ENCODE data around the gene MYADM. TPM values are rescaled to one million over a fixed set of nuclear protein-coding genes. Genes with fewer than 3 reads are reported as not detected.

MYADM gene
- total RNA-seq, 1 donor from 2014 or later = 9.8 TPM

DNA sequence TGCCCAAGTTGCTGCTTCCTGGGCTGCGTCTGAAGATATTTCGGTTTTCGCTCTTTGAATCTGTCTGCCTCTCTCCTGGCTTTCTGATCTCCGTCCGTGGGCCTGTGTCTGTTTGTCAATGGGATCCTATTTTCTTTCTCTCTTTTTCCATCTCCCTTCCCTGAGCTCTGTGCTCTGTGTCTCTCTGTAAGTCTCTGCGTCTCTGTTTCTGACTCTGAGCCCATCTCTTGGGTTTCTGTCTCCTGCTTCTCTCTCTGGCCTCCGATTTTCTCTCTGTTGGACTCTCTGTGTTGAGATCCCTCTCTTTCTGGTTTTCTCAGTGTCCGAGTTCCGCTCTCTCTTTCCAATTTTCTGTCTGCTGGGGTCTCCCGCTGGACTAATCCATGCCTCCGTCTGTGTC is 16.1 kb downstream of the MYADM start:
- DNase-seq (ENCODE audit: low read depth, low spot score) = no peak

- DNase-seq (ENCODE audit: low read depth, low spot score) = no peak
These were observed 16.6 kb downstream of the MYADM start for GRCh38 chr19:53884256-53884655.

DNA sequence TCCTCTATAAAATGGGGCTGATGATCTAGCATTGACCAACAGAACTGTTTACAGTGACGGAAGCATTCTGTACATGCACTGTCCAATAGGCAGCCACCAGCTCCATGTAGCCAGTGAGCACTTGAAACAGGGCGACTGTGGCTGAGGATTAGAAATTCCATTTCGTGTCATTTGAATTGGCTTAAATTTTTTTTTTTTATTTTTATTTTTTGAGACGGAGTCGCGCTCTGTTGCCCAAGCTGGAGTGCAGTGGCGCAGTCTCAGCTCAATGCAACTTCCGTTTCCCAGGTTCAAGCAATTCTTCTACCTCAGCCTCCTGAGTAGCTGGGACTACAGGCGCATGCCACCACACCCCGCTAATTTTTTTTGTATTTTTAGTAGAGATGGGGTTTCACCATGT is 17.4 kb downstream of the MYADM start:
- DNase-seq (ENCODE audit: low read depth, low spot score) = no peak

GRCh38 chr19:53892301-53892980 is 24.8 kb downstream of the MYADM start:
- no peak for DNase-seq (ENCODE audit: low read depth, low spot score)

DNA sequence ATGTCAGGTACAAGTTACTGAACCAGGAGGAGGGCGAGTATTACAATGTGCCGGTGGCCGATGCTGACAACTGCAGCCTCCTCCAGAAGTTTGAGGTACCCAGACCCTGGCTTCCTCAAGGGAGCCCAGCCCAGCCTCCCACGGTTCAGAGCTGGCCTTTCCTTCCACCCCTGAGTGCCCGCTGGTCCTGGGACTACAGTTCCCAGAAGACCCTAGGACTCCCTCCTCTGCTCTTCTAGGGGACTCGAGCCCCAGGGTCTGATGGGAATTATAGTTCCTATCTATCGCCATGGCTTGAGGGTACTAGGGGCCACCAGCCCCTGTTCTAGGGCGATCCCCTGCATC is 25.3 kb downstream of the MYADM start:
- DNase-seq (ENCODE audit: low read depth, low spot score) = no peak

DNA sequence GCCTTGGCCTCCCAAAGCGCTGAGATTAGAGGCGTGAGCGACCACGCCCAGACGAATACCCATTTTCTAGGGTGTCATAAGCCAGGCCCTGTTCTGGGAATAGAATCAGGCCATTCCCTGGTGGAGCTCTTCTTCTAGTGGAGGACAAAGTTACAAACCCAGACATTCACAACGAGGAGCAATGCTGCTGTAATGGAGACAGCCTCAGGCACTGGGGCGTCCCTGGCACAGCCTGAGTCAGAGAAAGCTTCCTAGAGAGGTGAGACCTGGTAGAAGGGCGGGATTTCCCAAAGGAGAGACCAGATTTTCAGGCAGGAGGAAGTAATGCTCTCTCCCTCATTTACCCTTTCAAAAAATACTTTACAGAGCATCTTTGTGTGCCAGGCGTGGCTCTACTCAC is 27.0 kb downstream of the MYADM start:
- DNase-seq (ENCODE audit: low read depth, low spot score) = no peak

- DNase-seq (ENCODE audit: low read depth, low spot score) = no peak
These were observed 29.0 kb downstream of the MYADM start for GRCh38 chr19:53896682-53897081.

GRCh38 chr19:53897459-53897858 is 29.8 kb downstream of the MYADM start:
- no peak for DNase-seq (ENCODE audit: low read depth, low spot score)

GRCh38 chr19:53898166-53898565 is 30.5 kb downstream of the MYADM start:
- DNase-seq (ENCODE audit: low read depth, low spot score) = no peak

DNA sequence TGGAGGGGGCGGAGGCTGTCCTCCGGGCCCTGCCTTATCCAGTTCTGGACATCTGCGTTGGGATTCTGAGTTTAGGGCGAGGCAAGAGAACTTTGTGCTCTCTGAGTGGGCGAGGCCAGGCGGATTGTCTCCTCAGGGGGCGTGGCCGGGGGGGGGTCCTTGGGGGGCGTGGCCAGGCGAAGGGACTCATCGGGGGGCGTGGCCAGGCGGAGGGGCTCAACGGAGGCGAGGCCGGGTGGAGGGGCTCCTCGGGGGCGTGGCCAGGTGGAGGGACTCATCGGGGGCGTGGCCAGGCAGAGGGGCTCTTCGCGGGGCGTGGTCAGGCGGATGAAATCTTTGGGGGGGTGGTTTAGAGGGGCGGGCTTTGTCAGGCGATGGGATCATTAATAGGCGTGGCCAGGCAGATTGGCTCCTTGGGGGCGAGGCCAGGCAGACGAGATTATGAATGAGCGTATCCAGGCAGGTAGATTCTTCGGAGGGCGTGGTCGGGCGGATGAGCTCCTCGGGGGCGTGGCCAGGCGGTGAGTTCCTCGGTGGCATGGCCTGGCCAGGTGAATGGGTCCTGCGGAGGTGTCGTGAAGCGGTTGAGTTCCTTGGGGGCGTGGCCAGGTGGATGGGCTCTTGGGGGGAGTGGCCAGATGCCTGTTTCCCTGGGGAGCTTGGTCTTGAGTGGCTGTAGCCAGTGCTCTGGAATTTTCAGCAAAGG is 31.1 kb downstream of the MYADM start:
- DNase-seq (ENCODE audit: low read depth, low spot score) = no peak

DNA sequence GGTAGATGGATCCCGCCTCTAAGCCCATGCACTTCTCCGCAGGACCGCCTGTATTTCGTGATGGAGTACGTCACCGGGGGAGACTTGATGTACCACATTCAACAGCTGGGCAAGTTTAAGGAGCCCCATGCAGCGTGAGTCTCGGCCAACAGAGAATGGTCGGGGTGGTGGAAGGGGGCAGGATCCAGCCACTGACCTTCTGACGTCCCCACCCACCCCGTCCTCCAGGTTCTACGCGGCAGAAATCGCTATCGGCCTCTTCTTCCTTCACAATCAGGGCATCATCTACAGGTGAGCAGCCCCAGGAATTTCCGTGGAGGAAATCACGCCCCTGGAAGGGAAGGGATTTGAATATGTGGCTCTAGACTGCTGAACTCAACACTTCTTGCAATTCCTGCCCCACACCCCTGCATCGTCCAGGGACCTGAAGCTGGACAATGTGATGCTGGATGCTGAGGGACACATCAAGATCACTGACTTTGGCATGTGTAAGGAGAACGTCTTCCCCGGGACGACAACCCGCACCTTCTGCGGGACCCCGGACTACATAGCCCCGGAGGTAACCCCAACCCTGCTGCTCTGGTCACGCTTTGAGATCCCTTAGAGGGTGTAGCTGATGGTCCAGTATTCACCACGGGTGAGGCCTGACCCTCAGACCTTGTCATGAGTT is 32.6 kb downstream of the MYADM start:
- no peak for DNase-seq (ENCODE audit: low read depth, low spot score)

GRCh38 chr19:53903055-53903680 is 35.5 kb downstream of the MYADM start:
- no peak for DNase-seq (ENCODE audit: low read depth, low spot score)

DNA sequence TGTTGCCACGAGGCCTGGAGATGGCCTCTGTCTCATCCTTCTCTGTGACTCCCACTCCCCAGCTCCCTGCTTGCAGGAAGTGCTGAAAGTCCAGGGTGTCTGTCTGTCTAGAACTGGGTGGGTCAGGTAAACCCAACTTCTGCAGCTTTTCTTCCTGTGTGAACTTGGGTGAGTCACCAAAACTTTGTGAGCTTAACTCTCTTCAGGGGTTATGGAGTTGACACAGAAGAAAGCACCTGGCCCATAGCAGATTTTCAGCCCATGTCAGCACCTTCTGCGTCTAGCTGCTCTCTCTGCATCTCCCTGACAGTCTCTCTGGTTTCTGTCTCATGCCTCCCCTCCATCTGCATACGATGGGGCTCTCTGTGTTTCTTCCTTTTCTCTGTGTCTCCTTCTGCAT is 37.2 kb downstream of the MYADM start:
- no peak for DNase-seq (ENCODE audit: low read depth, low spot score)

GRCh38 chr19:53905787-53906186 is 38.1 kb downstream of the MYADM start:
- no peak for DNase-seq (ENCODE audit: low read depth, low spot score)

DNA sequence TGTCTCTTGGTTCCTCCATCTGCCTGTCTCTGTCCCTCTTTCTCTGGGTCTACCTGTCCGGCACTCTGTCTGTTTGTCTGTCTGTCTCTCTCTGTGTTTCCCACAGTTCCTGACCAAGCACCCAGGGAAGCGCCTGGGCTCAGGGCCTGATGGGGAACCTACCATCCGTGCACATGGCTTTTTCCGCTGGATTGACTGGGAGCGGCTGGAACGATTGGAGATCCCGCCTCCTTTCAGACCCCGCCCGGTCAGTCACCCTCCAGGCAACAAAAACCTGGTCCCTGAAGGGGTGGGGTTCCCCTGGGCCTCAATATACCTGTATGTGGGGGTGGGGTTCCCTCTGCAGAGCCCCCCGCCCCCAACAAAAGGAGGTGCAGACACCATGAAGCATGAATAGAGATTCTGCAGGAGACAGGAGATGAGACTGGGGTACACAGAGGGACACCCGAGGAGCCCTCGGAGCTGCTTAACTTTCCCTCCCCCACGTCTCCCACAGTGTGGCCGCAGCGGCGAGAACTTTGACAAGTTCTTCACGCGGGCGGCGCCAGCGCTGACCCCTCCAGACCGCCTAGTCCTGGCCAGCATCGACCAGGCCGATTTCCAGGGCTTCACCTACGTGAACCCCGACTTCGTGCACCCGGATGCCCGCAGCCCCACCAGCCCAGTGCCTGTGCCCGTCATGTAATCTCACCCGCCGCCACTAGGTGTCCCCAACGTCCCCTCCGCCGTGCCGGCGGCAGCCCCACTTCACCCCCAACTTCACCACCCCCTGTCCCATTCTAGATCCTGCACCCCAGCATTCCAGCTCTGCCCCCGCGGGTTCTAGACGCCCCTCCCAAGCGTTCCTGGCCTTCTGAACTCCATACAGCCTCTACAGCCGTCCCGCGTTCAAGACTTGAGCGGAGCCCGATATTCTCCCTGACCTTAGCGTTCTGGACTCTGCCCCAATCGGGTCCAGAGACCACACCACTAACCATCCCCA is 38.8 kb downstream of the MYADM start:
- no peak for DNase-seq (ENCODE audit: low read depth, low spot score)

DNA sequence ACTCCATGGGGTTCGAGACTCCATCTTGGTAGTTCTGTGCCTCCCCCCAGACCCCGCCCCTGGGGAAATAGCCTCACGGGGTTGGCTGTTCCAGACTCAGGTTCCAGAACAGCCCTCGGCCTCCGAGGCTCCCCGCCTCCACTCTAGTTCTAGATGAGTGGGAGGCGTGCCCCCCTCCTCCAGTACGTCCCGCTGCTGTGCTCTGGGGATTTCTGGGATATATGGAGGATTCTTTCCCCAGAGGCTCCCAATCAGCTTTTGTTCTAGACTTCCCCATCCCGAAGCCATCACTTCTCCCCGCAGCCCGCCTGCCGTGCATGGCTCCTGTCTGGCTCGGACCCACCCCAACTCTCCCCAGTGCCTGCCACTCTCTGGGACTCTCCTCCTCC is 39.5 kb downstream of the MYADM start:
- DNase-seq (ENCODE audit: low read depth, low spot score) = no peak

DNA sequence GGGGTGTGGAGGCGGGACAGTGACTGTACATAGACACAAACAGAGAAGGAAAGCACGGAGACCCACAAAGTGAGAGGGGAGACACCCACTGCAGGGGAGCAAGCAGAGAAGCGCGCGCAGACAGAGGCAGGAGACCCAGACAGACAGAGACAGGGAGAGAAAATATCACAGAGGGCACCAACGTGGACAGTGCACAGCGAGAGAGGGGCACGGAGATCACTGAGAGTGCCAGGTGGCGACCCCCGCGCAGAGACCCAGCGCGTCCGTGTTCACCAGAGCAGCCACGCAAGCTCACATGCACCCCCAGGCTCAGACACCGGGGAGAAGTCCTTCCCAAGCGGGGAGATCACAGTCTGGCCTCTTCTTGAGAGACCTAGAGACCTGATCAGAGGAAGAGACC is 40.0 kb downstream of the MYADM start:
- DNase-seq (ENCODE audit: low read depth, low spot score) = no peak

GRCh38 chr19:53908106-53908934 is 40.6 kb downstream of the MYADM start:
- DNase-seq (ENCODE audit: low read depth, low spot score) = no peak

DNA sequence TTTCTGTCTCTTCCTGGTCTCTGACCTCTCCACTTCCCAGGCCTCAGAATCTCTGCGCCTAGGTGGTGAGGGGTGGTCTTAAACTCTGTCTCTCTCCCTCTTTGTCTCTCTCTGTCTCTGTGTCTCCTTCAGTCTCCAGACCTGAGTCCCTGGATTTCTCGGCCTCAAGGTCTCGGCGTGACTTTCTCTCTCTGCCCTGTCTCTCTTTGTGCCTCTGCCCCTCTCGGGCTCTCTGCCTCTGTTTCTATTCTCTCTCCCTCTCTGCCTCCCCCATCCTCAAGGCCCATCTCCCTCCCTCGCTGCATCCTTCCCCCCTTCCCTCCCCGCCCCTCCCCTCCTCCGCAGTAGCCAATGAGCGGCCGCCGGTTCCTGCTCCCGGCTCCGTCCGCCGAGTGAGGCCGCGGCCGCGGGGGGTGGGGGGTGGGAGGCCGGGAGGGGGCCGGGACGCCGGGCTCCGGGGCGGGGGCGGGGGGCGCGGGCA is 41.3 kb downstream of the MYADM start, which contains the start of gene CACNG7:
Gene CACNG7 (plus strand): TSS at position 344 of the 481 bp plus-strand sequence. CDS start 3,554 bp downstream, outside the sequence.
- DNase-seq (ENCODE audit: low read depth, low spot score) = no peak

Data from pulmonary artery endothelial cell (primary cell).